H9 (cell line): ENCODE measurements around the gene FNIP2. TPM values are rescaled to one million over a fixed set of nuclear protein-coding genes. Genes with fewer than 3 reads are reported as not detected.

Experiments
- DNase-seq: peaks from one replicate; pipeline ENCODE4 v3.0.0-alpha.2; 2017
- H2AFZ ChIP-seq: one replicate; pipeline ENCODE4 v1.6.1; 2013; ENCODE audit warnings: mild to moderate bottlenecking, low read length, control low read depth, moderate library complexity
- H2AK5ac ChIP-seq: 2 replicates; pipeline ENCODE4 v1.6.1; 2013; ENCODE audit warnings: low read length, control low read depth, mixed read lengths; ENCODE audit not compliant: insufficient read length
- H2BK120ac ChIP-seq: one replicate; pipeline ENCODE4 v1.6.1; 2013; ENCODE audit warnings: low read depth, mild to moderate bottlenecking, low read length, control low read depth, inconsistent platforms; ENCODE audit not compliant: poor library complexity, severe bottlenecking
- H2BK12ac ChIP-seq: 2 replicates; pipeline ENCODE4 v1.6.1; 2013; ENCODE audit warnings: low read length, control low read depth, mixed read lengths, low read depth; ENCODE audit not compliant: insufficient read length
- H2BK15ac ChIP-seq: 2 replicates; pipeline ENCODE4 v1.6.1; 2013; ENCODE audit warnings: low read depth, low read length, control low read depth
- H2BK20ac ChIP-seq: one replicate; pipeline ENCODE4 v1.6.1; 2013; ENCODE audit warnings: low read depth, mild to moderate bottlenecking, low read length, control low read depth, inconsistent platforms; ENCODE audit not compliant: poor library complexity, severe bottlenecking
- H2BK5ac ChIP-seq: 2 replicates; pipeline ENCODE4 v1.6.1; 2013; ENCODE audit warnings: low read length, control low read depth, mixed read lengths; ENCODE audit not compliant: insufficient read length
- H3K14ac ChIP-seq: 2 replicates; pipeline ENCODE4 v1.6.1; 2013; ENCODE audit warnings: low read length, control low read depth; ENCODE audit not compliant: insufficient read depth
- H3K18ac ChIP-seq: 2 replicates; pipeline ENCODE4 v1.6.1; 2013; ENCODE audit warnings: low read depth, mild to moderate bottlenecking, mixed read lengths, low read length, control low read depth; ENCODE audit not compliant: insufficient read length
- H3K23ac ChIP-seq: 2 replicates; pipeline ENCODE4 v1.6.1; 2013; ENCODE audit warnings: low read length, control low read depth, mixed read lengths, low read depth; ENCODE audit not compliant: insufficient read length
- H3K23me2 ChIP-seq: 2 replicates; pipeline ENCODE4 v1.6.1; 2013; ENCODE audit warnings: low read depth, mild to moderate bottlenecking, mixed read lengths, low read length, control low read depth; ENCODE audit not compliant: insufficient read length, poor library complexity, severe bottlenecking
- H3K27ac ChIP-seq: 2 replicates; pipeline ENCODE4 v1.5.1; 2013; ENCODE audit warnings: low read length, control low read depth, mixed read lengths, low read depth; ENCODE audit not compliant: insufficient read length
- H3K27me3 ChIP-seq: 2 replicates; pipeline ENCODE4 v1.6.1; 2013; ENCODE audit warnings: low read length, control low read depth, inconsistent platforms; ENCODE audit not compliant: insufficient read depth
- H3K4ac ChIP-seq: 2 replicates; pipeline ENCODE4 v1.6.1; 2013; ENCODE audit warnings: low read depth, mild to moderate bottlenecking, control low read depth, inconsistent platforms, low read length, moderate library complexity
- H3K4me1 ChIP-seq: 2 replicates; pipeline ENCODE4 v1.6.1; 2013; ENCODE audit warnings: low read length, control low read depth, inconsistent platforms; ENCODE audit not compliant: insufficient read depth
- H3K4me2 ChIP-seq: 2 replicates; pipeline ENCODE4 v1.6.1; 2013; ENCODE audit warnings: low read length, control low read depth, mixed read lengths; ENCODE audit not compliant: insufficient read length, insufficient read depth
- H3K56ac ChIP-seq: 2 replicates; pipeline ENCODE4 v1.6.1; 2013; ENCODE audit warnings: low read depth, mild to moderate bottlenecking, mixed read lengths, low read length, control low read depth; ENCODE audit not compliant: insufficient read length
- H3K79me1 ChIP-seq: 2 replicates; pipeline ENCODE4 v1.6.1; 2013; ENCODE audit warnings: low read depth, mild to moderate bottlenecking, moderate library complexity, low read length, control low read depth, inconsistent platforms; ENCODE audit not compliant: insufficient read depth, poor library complexity, severe bottlenecking
- H3K79me2 ChIP-seq: 2 replicates; pipeline ENCODE4 v1.6.1; 2013; ENCODE audit warnings: low read length, control low read depth, inconsistent platforms; ENCODE audit not compliant: insufficient read depth
- H3K9ac ChIP-seq: 2 replicates; pipeline ENCODE4 v1.6.1; 2013; ENCODE audit warnings: low read length, control low read depth, mixed read lengths; ENCODE audit not compliant: insufficient read length; ENCODE audit errors: extremely low read depth
- H3K9me3 ChIP-seq: one replicate; pipeline ENCODE4 v1.6.1; 2013; ENCODE audit warnings: low read depth, low read length, inconsistent platforms; ENCODE audit not compliant: control insufficient read depth
- H3T11ph ChIP-seq: one replicate; pipeline ENCODE4 v1.6.1; 2013; ENCODE audit warnings: mild to moderate bottlenecking, low read length, control low read depth, inconsistent platforms
- H4K20me1 ChIP-seq: one replicate; pipeline ENCODE4 v1.6.1; 2013; ENCODE audit not compliant: control insufficient read depth, insufficient read length, insufficient read depth
- H4K5ac ChIP-seq: 2 replicates; pipeline ENCODE4 v1.6.1; 2013; ENCODE audit warnings: low read depth, mild to moderate bottlenecking, mixed read lengths, low read length, control low read depth; ENCODE audit not compliant: insufficient read length
- H4K8ac ChIP-seq: replicated peaks from 2 replicates; pipeline ENCODE4 v1.6.1; 2013; ENCODE audit warnings: low read length, control low read depth, mixed read lengths, low read depth; ENCODE audit not compliant: insufficient read length
- H4K91ac ChIP-seq: 2 replicates; pipeline ENCODE4 v1.6.1; 2013; ENCODE audit warnings: low read depth, mild to moderate bottlenecking, moderate library complexity, mixed read lengths, low read length, control low read depth; ENCODE audit not compliant: insufficient read length
- H3K27ac Mint-ChIP-seq, 3 experiments: 2 replicates in 2 of 3; 3 replicates in 1 of 3; pipeline ENCODE4 v1.8.0; 2020 to 2021; ENCODE audit warnings: mixed read lengths in 3 of 3, mild to moderate bottlenecking in 1 of 3, moderate library complexity in 1 of 3
- H3K27me3 Mint-ChIP-seq: 2 replicates; pipeline ENCODE4 v1.8.0; 2021; ENCODE audit warnings: low read depth, mild to moderate bottlenecking, moderate library complexity, mixed read lengths
- H3K36me3 Mint-ChIP-seq, 3 experiments: 2 replicates in 2 of 3; 3 replicates in 1 of 3; pipeline ENCODE4 v1.8.0; 2020 to 2021; ENCODE audit warnings: low read depth in 3 of 3, mixed read lengths in 3 of 3; ENCODE audit not compliant: insufficient read depth in 1 of 3
- H3K4me1 Mint-ChIP-seq, 2 experiments: 2 replicates each; pipeline ENCODE4 v1.8.0; 2020; ENCODE audit warnings: mixed read lengths in 2 of 2
- H3K4me3 Mint-ChIP-seq, 2 experiments: 2 replicates in 1 of 2; 3 replicates in 1 of 2; pipeline ENCODE4 v1.8.0; 2020 to 2021; ENCODE audit warnings: mild to moderate bottlenecking in 2 of 2, mixed read lengths in 2 of 2, moderate library complexity in 1 of 2
- H3K9me3 Mint-ChIP-seq, 2 experiments: 2 replicates in 1 of 2; 3 replicates in 1 of 2; pipeline ENCODE4 v1.8.0; 2020; ENCODE audit warnings: mild to moderate bottlenecking in 2 of 2, mixed read lengths in 2 of 2, moderate library complexity in 1 of 2
- CTCF ChIP-seq: fragments of 200-600 bp; sonication (generic); conservative IDR thresholded peaks from 3 replicates; pipeline ENCODE4 v1.8.0; 2021; ENCODE audit warnings: antibody characterized with exemption, mild to moderate bottlenecking
- WGBS: extraction: QIAGEN DNeasy Blood & Tissue Kit; methylation state at CpG from one replicate; pipeline ENCODE4 v1.1.7; 2013; ENCODE audit warnings: missing lambda C conversion rate, low lambda C conversion rate, mixed read lengths; ENCODE audit not compliant: insufficient read length; ENCODE audit errors: extremely low coverage; 5-methylcytosine and 5-hydroxymethylcytosine counted together
- total RNA-seq: library from RNA; stranded (reverse); gene quantifications from 2 replicates; pipeline ENCODE4 v1.2.1, GENCODE V29; 2021

Gene FNIP2
- total RNA-seq, 1 experiment from 2014 or later: 9.6 TPM

DNA sequence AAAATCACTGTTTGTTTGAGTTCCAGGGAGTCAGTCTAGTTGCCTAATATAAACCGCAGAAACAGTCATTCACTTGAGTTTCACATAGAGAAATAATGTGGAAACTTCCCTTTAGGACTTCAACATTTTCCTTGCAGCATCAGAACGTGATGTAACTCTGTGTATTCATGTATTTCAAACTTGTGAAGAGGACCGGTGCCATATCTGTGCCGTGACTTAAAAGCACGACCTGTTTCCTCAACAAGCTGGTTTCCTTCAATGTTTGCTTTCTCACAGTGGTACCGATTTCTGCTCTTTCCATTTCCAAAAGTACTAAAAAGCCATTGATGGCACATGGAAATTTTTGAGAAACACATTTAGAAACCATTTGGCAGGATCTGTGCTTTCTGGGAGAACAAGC, 167.4 kb downstream of the FNIP2 start:
- H3K79me2 ChIP-seq: no peaks in the 10 kb centered on the region
- H3K9me3 ChIP-seq: no peaks in the 10 kb centered on the region
- no peaks in the 10 kb centered on the region for H3K4me1 Mint-ChIP-seq
- no peak overlapping the region for H3K18ac ChIP-seq
- no peak overlapping the region for H2BK20ac ChIP-seq
- H2AFZ ChIP-seq: no peak overlapping the region
- H2AK5ac ChIP-seq: no peak overlapping the region
- no peak overlapping the region for H4K8ac ChIP-seq
- H2BK5ac ChIP-seq: no peak overlapping the region
- H2BK12ac ChIP-seq: no peak overlapping the region
- no peak overlapping the region for H3K23ac ChIP-seq
- WGBS: no CpG with 5 or more reads among the region's 6 CpGs
- H3K27ac Mint-ChIP-seq: no peak overlapping the region
- no peak overlapping the region for H4K91ac ChIP-seq
- no peak overlapping the region for H3K4me3 Mint-ChIP-seq
- H3K27me3 Mint-ChIP-seq: no peaks in the 10 kb centered on the region
- no peaks in the 10 kb centered on the region for H4K20me1 ChIP-seq
- H3K4me2 ChIP-seq: no peak overlapping the region
- H3K23me2 ChIP-seq: no peaks in the 10 kb centered on the region
- TF ChIP-seq CTCF: no peak
- no peaks in the 10 kb centered on the region for H3K36me3 Mint-ChIP-seq
- H3K9me3 Mint-ChIP-seq: no peaks in the 10 kb centered on the region
- no peak for DNase-seq
- H4K5ac ChIP-seq: no peak overlapping the region
- peaks cover 3% of the 10 kb centered on the region; the same call in 1 of the 2 replicates for H3K4me1 ChIP-seq
- no peak overlapping the region for H3K27ac ChIP-seq
- H2BK120ac ChIP-seq: no peak overlapping the region
- no peak overlapping the region for H3K4ac ChIP-seq
- no peak overlapping the region for H2BK15ac ChIP-seq
- H3K79me1 ChIP-seq: no peaks in the 10 kb centered on the region
- H3T11ph ChIP-seq: no peak overlapping the region
- H3K14ac ChIP-seq: no peak overlapping the region
- no peaks in the 10 kb centered on the region for H3K27me3 ChIP-seq
- H3K56ac ChIP-seq: no peak overlapping the region
- no peak overlapping the region for H3K9ac ChIP-seq
